ENCODE data around the gene CHI3L1.

Gene CHI3L1

GRCh38 chr1:203133970-203134725 is 52.4 kb downstream of the CHI3L1 start:
- no peak for DNase-seq (ENCODE audit: low read depth)

- DNase-seq (ENCODE audit: low read depth), result no peak
Measured at GRCh38 chr1:203131548-203132200, 54.8 kb downstream of the CHI3L1 start.

- no peak for DNase-seq (ENCODE audit: low read depth)
Measured at GRCh38 chr1:203130358-203130985, 56.0 kb downstream of the CHI3L1 start.

GRCh38 chr1:203129501-203130231 is 56.8 kb downstream of the CHI3L1 start:
- DNase-seq (ENCODE audit: low read depth), result no peak
